SH-SY5Y (cell line): ENCODE data around the gene TEAD1.

Experiments
- GATA2 ChIP-seq: IDR thresholded peaks from 2 replicates; pipeline ENCODE4 v1.6.1; 2011; ENCODE audit warnings: mild to moderate bottlenecking, low read depth, low read length
- GATA3 ChIP-seq: IDR thresholded peaks from 2 replicates; pipeline ENCODE4 v1.6.1; 2011; ENCODE audit warnings: low read depth, mild to moderate bottlenecking, low read length, moderate library complexity

GRCh38 chr11:12806113-12806512 lies 131.9 kb downstream of the TEAD1 start:
- no peak for TF ChIP-seq GATA3
- no peak for TF ChIP-seq GATA2
